Measurements from ENCODE around the gene KCNG2. TPM values are rescaled to one million over a fixed set of nuclear protein-coding genes. Genes with fewer than 3 reads are reported as not detected.

Gene KCNG2
- total and polyA plus RNA-seq, 2 experiments from 2014 or later = 0.13 to 0.52 TPM

DNA sequence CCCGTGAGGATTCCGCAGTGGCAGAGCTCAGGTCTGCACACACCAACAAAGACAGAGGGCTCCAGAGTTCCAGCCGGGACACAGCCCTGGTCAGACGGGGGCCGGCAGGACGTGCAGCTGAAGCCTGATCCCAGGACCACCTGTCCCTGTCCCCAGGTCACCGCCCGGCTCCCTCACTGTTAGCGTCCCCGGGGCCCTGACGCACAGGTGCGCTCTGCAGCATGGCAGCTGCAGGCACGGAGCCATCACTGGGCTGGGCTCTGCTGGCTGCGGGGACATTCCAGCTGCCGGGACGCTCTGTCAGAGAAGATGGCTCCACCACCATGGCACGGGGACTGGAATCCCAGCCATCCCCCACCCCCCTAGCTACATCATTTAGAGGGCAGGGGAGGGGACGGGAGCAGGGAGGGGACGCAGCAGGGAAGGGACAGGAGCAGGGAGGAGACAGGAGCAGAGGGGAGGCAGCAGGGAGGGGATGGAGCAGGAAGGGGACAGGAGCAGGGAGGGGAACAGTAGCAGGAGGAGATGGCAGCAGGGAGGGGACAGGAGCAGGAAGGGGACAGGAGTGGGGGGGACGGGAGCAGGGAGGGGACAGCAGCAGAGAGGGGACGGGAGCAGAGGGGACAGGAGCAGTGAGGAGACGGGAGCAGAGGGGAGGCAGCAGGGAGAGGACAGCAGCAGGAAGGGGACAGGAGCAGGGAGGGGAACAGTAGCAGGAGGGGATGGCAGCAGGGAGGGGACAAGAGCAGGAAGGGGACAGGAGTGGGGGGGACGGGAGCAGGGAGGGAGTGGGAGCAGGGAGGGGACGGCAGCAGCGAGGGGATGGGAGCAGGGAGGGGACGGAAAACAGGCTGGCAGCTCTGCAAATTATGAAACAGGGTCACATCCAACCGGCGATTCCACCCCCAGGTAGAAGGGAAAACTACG, 113.9 kb downstream of the KCNG2 start:
- H3K4me3 Mint-ChIP-seq = peak overlapping the region; percentile 56; the same call in 2 of the 3 replicates
- Histone ChIP-seq H2AFZ (no peak overlapping the region), H3K27ac (ENCODE audit: low read depth) (no peak overlapping the region), H3K36me3 (ENCODE audit: insufficient read depth) (no peaks in the 10 kb centered on the region), H3K4me2 (peak overlapping the region; percentile 64; the same call in 1 of the 2 replicates), H3K9me2 (ENCODE audit: insufficient read depth) (no peaks in the 10 kb centered on the region), H4K20me1 (replicated peaks; ENCODE audit: insufficient read depth) (no peaks in the 10 kb centered on the region), H3K4me1 (ENCODE audit: insufficient read depth) (no peaks in the 10 kb centered on the region), H3K4me3 (0 out of 2 replicates have a peak overlapping the region, but pooled peaks have one; percentile 28), H3K27me3 (ENCODE audit: insufficient read depth) (no peaks in the 10 kb centered on the region), H3F3A (replicated peaks; ENCODE audit: low read depth) (no peaks in the 10 kb centered on the region), H3K79me2 (replicated peaks; ENCODE audit: insufficient read depth) (no peaks in the 10 kb centered on the region)
- no peak overlapping the region for H3K27ac Mint-ChIP-seq
- peaks cover 18% of the 10 kb centered on the region for H3K4me1 Mint-ChIP-seq
- ATAC-seq (peak; percentile 65), DNase-seq (ENCODE audit: low spot score) (peak; percentile 60)
- H3K27me3 Mint-ChIP-seq (ENCODE audit: insufficient read depth, low read depth, poor library complexity) = peaks cover 12% of the 10 kb centered on the region
- TF ChIP-seq EZH2phosphoT487 (IDR thresholded peaks at IDR 0.05; ENCODE audit: unreplicated experiment) (no peak), STAT1 (IDR thresholded peaks at IDR 0.05; ENCODE audit: unreplicated experiment) (no peak), ZNF114 (CRISPR knock-in tag; IDR thresholded peaks at IDR 0.05) (no peak), CREB1 (CRISPR knock-in tag; IDR thresholded peaks at IDR 0.05; ENCODE audit: low read depth) (no peak), NANOG (IDR thresholded peaks at IDR 0.05; ENCODE audit: borderline replicate concordance) (no peak), ZNF331 (CRISPR knock-in tag; IDR thresholded peaks at IDR 0.05; ENCODE audit: low read depth) (no peak), EZH2 (IDR thresholded peaks at IDR 0.05; ENCODE audit: low read depth, unreplicated experiment) (no peak), JUNB (IDR thresholded peaks at IDR 0.05; ENCODE audit: unreplicated experiment) (no peak)
- TF ChIP-seq, protein P1, sequence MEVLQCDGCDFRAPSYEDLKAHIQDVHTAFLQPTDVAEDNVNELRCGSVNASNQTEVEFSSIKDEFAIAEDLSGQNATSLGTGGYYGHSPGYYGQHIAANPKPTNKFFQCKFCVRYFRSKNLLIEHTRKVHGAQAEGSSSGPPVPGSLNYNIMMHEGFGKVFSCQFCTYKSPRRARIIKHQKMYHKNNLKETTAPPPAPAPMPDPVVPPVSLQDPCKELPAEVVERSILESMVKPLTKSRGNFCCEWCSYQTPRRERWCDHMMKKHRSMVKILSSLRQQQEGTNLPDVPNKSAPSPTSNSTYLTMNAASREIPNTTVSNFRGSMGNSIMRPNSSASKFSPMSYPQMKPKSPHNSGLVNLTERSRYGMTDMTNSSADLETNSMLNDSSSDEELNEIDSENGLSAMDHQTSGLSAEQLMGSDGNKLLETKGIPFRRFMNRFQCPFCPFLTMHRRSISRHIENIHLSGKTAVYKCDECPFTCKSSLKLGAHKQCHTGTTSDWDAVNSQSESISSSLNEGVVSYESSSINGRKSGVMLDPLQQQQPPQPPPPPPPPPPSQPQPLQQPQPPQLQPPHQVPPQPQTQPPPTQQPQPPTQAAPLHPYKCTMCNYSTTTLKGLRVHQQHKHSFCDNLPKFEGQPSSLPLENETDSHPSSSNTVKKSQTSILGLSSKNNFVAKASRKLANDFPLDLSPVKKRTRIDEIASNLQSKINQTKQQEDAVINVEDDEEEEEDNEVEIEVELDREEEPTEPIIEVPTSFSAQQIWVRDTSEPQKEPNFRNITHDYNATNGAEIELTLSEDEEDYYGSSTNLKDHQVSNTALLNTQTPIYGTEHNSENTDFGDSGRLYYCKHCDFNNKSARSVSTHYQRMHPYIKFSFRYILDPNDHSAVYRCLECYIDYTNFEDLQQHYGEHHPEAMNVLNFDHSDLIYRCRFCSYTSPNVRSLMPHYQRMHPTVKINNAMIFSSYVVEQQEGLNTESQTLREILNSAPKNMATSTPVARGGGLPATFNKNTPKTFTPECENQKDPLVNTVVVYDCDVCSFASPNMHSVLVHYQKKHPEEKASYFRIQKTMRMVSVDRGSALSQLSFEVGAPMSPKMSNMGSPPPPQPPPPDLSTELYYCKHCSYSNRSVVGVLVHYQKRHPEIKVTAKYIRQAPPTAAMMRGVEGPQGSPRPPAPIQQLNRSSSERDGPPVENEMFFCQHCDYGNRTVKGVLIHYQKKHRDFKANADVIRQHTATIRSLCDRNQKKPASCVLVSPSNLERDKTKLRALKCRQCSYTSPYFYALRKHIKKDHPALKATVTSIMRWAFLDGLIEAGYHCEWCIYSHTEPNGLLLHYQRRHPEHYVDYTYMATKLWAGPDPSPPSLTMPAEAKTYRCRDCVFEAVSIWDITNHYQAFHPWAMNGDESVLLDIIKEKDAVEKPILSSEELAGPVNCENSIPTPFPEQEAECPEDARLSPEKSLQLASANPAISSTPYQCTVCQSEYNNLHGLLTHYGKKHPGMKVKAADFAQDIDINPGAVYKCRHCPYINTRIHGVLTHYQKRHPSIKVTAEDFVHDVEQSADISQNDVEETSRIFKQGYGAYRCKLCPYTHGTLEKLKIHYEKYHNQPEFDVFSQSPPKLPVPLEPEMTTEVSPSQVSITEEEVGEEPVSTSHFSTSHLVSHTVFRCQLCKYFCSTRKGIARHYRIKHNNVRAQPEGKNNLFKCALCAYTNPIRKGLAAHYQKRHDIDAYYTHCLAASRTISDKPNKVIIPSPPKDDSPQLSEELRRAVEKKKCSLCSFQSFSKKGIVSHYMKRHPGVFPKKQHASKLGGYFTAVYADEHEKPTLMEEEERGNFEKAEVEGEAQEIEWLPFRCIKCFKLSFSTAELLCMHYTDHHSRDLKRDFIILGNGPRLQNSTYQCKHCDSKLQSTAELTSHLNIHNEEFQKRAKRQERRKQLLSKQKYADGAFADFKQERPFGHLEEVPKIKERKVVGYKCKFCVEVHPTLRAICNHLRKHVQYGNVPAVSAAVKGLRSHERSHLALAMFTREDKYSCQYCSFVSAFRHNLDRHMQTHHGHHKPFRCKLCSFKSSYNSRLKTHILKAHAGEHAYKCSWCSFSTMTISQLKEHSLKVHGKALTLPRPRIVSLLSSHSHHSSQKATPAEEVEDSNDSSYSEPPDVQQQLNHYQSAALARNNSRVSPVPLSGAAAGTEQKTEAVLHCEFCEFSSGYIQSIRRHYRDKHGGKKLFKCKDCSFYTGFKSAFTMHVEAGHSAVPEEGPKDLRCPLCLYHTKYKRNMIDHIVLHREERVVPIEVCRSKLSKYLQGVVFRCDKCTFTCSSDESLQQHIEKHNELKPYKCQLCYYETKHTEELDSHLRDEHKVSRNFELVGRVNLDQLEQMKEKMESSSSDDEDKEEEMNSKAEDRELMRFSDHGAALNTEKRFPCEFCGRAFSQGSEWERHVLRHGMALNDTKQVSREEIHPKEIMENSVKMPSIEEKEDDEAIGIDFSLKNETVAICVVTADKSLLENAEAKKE (CRISPR knock-in tag; IDR thresholded peaks at IDR 0.05) = no peak
- TF ChIP-seq, protein P2, sequence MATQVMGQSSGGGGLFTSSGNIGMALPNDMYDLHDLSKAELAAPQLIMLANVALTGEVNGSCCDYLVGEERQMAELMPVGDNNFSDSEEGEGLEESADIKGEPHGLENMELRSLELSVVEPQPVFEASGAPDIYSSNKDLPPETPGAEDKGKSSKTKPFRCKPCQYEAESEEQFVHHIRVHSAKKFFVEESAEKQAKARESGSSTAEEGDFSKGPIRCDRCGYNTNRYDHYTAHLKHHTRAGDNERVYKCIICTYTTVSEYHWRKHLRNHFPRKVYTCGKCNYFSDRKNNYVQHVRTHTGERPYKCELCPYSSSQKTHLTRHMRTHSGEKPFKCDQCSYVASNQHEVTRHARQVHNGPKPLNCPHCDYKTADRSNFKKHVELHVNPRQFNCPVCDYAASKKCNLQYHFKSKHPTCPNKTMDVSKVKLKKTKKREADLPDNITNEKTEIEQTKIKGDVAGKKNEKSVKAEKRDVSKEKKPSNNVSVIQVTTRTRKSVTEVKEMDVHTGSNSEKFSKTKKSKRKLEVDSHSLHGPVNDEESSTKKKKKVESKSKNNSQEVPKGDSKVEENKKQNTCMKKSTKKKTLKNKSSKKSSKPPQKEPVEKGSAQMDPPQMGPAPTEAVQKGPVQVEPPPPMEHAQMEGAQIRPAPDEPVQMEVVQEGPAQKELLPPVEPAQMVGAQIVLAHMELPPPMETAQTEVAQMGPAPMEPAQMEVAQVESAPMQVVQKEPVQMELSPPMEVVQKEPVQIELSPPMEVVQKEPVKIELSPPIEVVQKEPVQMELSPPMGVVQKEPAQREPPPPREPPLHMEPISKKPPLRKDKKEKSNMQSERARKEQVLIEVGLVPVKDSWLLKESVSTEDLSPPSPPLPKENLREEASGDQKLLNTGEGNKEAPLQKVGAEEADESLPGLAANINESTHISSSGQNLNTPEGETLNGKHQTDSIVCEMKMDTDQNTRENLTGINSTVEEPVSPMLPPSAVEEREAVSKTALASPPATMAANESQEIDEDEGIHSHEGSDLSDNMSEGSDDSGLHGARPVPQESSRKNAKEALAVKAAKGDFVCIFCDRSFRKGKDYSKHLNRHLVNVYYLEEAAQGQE (IDR thresholded peaks at IDR 0.05; ENCODE audit: unreplicated experiment) = no peak
- TF ChIP-seq, protein P3, sequence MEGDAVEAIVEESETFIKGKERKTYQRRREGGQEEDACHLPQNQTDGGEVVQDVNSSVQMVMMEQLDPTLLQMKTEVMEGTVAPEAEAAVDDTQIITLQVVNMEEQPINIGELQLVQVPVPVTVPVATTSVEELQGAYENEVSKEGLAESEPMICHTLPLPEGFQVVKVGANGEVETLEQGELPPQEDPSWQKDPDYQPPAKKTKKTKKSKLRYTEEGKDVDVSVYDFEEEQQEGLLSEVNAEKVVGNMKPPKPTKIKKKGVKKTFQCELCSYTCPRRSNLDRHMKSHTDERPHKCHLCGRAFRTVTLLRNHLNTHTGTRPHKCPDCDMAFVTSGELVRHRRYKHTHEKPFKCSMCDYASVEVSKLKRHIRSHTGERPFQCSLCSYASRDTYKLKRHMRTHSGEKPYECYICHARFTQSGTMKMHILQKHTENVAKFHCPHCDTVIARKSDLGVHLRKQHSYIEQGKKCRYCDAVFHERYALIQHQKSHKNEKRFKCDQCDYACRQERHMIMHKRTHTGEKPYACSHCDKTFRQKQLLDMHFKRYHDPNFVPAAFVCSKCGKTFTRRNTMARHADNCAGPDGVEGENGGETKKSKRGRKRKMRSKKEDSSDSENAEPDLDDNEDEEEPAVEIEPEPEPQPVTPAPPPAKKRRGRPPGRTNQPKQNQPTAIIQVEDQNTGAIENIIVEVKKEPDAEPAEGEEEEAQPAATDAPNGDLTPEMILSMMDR (conservative IDR thresholded peaks at IDR 0.05; ENCODE audit: low read depth in 2 of 2) = no peak
- H3K9me3 Mint-ChIP-seq = peaks cover 4% of the 10 kb centered on the region; the same call in 1 of the 3 replicates
- peaks cover 9% of the 10 kb centered on the region; the same call in 2 of the 3 replicates for H3K36me3 Mint-ChIP-seq (ENCODE audit: low read depth)

Data from GM23338 (cell line).